ENCODE measurements around the gene SMIM13.

GRCh38 chr6:11132194-11132888 is 38.7 kb downstream of the SMIM13 start:
- no peak for TF ChIP-seq CTCF (conservative IDR thresholded peaks at IDR 0.05; ENCODE audit: low read depth, low read length)
- no peak for TF ChIP-seq SMC3 (IDR thresholded peaks at IDR 0.05; ENCODE audit: low read depth, low read length)
- no peak for TF ChIP-seq RFX5 (IDR thresholded peaks at IDR 0.05; ENCODE audit: low read depth, low read length)
